ENCODE data around the gene XAGE1B.
"Not testable (repeated sequence)": the region's sequence is repeated elsewhere in the genome, so short reads cannot be mapped to it uniquely, and the experiment has no call there.

XAGE1B gene, protein sequence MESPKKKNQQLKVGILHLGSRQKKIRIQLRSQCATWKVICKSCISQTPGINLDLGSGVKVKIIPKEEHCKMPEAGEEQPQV

DNA sequence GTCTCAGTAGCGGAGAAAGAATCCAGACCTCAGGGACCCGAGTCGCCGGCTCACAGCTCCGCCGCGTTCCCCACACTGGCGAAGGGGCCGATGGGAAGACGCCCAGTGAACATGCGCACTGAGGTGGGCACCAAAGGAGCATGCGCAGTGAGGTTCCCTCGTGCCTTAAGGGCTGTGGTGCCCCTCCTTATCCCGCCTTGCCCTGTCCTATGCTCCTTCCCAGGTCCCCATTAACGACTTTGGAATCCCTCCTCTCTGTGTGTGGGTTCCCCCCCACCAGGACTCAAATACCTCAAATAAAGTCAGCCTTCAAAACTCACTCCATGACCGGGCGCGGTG lies at the start of gene XAGE1B:
Gene XAGE1B, minus strand, starts transcription at position 77 of the 339 bp plus-strand sequence. CDS start 1,536 bp downstream, outside the sequence.
- not testable (repeated sequence) for DNase-seq (ENCODE audit: low spot score)

DNA sequence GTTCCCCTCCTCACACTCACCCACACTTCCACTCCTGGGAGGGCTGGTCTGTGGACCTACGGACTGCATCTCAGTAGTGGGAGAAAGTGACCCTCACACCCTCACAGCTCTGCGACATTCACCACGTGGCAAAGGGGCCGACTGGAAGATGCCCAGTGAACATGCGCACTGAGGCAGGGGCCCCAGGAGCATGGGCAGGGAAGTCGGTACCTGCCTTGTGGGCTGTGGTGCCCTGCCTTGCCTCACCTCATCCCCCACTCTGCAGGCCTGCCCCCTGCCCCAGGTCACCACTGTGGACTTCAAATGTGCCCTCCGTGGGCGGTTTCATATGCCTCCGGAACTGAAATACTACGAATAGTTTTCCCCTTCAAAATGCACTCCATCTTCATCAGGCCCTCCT lies 46.2 kb upstream of the XAGE1B start:
- no peak for DNase-seq (ENCODE audit: low spot score)

DNA sequence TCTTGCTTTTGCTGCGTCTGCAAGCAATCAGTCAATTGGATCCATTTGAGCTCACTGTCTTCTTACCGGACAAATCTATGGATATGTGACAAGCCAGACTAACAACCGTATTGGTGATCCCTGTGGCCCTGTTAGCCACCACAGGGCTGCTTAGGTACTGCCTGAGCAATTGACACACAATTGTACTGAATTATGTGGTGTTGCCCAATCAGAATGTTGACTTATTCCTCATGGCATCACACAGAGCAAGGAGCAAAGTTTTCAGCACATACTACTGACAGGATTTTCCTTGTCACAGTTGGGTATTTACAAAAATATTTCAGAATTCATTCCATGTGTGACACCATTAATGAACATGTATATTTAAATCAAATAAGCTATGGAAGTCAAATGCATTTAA lies 41.3 kb upstream of the XAGE1B start:
- no peak for DNase-seq (ENCODE audit: low spot score)

DNA sequence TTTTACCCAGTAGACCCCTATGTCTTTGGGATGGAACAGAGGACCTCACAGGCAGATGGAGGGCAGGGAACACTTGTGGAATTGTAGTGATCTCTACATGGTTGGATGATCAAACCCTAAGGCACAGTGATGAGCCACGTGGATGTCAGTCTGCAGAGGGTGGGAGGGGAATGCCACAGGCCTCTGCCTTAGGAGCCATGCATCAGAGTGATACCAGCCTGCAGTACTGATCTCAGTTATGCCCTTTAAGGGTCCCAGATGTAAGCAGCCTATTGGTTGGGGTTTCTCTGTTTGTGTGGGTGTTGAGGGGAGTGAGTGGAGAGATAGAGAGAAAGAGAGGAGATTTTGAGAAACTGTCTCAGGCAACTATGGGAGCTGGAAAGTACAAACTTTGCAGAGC lies 39.9 kb upstream of the XAGE1B start:
- no peak for DNase-seq (ENCODE audit: low spot score)

DNA sequence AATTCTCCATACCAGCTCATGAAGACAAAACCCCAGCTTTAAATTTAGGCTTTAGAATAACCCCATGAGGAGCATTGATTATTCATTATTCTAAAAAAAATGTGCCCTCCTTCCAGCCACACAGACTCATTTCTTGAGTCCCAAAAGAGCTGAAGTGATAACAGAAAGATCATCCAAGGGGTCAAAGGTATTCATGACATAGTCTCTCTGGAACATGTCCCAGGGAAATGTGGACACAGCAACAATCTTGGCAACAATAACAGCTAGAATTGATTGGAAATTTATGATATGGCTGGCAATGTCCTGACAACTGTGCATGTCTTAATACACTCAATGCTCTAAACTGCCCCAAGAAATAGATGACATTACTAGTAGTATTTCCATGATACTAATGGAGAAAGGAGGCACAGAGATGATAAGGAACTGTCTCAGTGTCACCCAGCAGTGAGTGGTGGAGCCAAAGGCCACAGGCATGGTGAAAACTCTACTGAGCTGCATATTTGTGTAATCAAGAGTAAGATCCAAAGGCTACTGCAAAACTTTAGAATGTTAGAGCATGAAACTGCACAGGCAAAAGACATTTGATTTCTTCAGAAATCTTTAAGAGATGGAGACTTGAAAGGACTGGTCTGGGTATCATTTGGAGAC lies 37.3 kb upstream of the XAGE1B start:
- DNase-seq (ENCODE audit: low spot score) = no peak

DNA sequence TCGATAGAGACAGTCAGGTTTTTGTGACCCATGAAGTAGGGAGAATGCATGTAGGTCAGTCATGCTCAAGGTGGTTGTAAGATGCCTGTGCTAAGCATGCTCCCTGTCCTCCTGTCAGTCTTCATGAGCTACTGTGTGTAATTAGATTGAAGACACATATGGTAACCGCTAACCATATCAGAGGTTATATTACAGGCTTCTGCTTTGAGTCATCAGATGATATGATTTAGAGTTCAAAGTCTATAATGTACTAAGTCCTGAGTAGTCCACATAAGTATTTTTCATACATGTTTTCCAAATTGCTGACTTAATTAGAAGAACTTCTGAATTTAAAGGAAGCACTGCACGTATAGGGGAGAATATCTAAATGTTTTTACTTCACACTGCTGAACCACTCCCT lies 31.9 kb upstream of the XAGE1B start:
- not testable (repeated sequence) for DNase-seq (ENCODE audit: low spot score)

DNA sequence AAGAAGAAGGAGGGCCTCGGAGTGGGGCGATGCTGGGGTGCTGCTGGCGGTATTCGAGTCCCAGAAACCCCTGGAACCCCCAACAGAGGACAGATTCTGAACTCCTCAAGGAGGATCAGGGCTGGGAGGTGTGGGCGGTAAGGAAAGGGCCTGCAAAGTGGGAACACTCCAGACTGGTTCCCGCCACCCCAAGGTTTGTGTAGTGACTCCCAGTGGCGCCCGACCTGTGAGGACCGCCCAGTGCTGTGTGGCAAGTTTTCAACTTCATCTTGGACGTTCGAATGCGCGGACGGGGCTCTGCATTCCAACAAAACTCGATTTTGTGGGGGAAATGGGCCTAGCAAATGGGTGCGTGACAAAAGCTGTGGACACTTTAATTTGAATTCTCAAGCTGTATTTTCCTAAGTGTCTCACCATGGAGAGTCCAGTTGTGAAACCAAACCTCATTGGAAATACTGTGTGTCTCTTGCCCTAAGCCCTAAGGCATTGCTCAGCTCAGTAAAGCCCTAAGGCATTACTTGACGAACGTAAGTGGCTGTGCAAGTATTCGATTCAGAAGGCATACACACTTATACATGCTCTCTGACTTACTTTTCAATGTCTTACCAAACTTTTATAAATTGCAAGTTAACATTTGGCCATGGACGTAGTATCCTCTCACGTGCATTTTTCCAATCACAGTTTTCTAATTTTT lies 27.4 kb upstream of the XAGE1B start:
- no peak for DNase-seq (ENCODE audit: low spot score)

DNA sequence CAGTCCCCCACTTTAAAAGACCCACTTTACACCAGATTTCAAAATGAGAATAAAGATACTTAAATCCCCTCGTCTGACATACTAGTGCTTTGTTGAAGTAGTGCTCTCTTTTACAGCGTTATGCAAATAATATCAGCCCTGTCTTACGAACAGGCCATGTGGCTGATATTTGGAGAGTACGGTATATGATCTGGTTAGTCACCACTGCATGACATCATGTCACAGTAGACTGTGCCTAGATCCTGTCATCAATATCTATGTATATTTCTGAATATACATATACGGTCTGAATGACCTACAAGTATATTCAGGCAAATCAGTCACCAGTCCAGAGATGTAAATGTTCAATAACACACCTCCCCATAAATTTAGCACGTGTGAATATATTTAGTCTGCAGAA lies 25.4 kb upstream of the XAGE1B start:
- DNase-seq (ENCODE audit: low spot score) = no peak

DNA sequence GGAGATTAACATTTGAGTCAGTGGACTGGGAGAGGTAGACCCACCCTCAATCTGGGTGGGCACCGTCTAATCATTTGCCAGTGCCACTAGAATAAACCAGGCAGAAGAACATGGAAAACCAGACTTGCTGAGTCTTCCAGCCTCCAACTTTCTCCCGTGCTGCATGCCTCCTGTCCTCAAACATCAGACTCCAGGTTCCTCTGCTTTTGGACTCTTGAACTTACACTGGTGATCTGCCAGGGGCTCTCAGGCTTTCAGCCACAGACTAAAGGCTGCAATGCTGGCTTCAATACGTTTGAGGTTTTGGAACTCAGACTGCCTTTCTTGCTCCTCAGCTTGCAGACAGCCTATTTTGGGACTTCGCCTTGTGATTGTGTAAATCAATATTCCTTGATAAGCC lies 24.2 kb upstream of the XAGE1B start:
- DNase-seq (ENCODE audit: low spot score) = not testable (repeated sequence)

DNA sequence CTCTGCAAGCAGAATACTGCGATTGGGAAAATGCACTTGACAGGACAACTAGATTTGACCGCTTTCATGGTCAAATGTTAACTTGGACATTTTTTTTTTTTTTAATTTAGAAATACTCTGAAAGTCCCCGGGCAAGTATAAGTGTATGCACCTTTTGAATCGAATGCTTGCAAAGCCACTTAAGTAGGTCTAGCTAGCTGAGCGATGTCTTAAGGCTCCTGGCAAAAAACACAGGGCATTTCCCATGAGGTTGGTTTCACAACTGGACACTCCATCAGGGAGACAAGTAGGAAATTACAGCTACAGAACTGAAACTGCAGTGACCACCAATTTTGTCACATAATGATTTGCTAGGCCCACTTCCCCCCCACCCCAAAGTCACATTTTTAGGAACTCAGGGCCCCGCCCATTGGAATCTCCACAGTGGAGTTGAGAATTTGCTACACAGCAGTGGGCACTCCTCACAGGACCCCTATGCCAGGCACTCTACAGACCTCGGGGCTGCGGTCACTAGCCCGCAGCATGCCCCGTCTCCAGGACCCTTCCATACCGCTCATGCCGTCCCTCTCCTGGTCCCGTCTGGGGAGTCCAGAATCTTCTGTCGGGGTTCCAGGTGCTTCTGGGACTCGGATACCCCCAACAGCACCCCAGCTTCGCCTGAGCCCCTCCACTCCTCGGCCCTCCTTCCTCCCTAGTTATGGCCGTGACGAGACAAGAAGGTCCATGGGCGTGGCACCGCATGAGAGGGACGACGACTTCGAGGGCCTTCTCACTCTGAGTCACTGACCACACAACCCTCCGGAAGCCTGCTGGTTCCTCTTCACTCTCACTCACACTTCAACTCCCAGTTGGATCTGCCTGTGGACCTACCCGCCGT lies 515 bp downstream of the XAGE1B start:
- not testable (repeated sequence) for DNase-seq (ENCODE audit: low spot score)

DNA sequence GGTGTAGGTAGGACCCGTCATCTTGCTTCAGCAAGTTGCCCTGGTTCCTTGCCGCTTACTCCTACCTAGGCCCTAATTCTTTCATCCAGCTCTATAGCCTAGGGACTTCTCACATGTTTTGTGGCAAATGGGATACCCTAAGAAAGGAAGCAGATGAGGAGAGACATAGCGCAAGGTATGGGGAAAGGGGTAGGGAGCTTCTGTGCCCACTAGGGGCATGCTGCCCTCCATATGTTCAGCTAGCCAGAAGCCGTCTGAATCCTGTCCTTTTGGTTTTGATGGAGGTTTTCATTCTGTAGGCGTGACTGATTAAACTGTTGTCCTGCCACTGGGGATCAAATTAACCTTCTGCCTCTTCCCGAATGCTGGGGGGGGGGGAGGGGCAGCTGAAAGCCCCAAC lies 5.7 kb downstream of the XAGE1B start:
- DNase-seq (ENCODE audit: low spot score) = not testable (repeated sequence)

DNA sequence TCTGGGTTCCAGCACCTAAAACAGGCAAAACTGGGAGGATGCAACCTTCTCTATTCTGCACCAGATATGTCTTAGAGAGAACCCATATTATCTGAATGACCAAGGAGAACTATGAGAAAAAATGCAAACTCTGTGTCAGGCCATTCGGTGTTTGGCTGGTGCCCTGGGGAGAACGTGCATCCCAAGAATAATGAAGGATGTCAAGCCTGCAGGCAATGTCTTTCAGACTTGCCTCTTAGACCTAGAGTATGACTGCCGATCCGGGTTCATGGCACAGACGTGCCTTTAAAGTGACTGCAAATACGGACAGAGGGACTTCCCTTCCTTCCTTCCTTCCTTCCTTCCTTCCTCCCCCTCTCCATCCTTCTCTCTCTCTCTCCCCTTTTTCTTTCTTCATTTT lies 6.9 kb downstream of the XAGE1B start:
- DNase-seq (ENCODE audit: low spot score) = no peak

DNA sequence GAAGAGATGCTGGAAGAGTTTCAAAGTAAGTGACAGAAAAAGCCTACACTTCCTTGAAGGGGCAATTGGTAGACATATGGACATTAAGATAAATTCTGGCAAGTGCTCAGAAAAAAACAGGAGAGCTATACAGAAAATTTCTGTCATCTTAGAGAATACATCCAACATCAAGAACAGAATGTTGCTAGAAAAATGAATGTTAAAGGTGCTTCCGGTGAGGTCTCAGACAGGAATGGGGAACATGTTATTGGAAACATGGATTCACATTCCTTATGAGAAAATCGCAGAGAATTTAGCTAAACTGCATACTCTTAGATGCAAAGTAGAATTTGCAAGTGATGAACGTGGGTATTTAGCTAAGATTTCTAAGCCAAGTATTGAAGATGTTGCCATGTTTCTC lies 9.5 kb downstream of the XAGE1B start:
- no peak for DNase-seq (ENCODE audit: low spot score)

DNA sequence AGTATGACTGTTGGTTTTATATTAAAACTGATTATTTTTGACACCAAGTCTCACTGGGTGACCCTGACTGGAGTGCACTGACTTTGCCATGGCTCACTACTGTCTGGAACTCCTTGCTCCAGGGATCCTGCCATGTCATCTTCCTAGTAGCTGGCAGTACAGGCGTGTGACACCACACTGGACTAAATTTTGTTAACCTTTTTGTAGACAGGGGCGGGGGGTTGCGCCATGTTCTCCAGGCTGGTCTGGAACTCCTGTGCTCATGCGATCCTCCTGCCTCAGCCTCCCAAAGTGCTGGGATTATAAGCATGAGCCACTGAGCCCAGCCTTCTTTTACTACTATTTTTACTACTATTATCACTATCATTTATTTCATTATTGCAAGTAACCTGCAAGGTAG lies 12.3 kb downstream of the XAGE1B start:
- DNase-seq (ENCODE audit: low spot score) = no peak

DNA sequence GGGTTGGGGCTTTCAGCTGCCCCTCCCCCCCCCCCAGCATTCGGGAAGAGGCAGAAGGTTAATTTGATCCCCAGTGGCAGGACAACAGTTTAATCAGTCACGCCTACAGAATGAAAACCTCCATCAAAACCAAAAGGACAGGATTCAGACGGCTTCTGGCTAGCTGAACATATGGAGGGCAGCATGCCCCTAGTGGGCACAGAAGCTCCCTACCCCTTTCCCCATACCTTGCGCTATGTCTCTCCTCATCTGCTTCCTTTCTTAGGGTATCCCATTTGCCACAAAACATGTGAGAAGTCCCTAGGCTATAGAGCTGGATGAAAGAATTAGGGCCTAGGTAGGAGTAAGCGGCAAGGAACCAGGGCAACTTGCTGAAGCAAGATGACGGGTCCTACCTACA lies 15.5 kb downstream of the XAGE1B start:
- DNase-seq (ENCODE audit: low spot score) = not testable (repeated sequence)

DNA sequence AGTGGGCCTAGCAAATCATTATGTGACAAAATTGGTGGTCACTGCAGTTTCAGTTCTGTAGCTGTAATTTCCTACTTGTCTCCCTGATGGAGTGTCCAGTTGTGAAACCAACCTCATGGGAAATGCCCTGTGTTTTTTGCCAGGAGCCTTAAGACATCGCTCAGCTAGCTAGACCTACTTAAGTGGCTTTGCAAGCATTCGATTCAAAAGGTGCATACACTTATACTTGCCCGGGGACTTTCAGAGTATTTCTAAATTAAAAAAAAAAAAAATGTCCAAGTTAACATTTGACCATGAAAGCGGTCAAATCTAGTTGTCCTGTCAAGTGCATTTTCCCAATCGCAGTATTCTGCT lies 20.5 kb downstream of the XAGE1B start:
- not testable (repeated sequence) for DNase-seq (ENCODE audit: low spot score)

DNA sequence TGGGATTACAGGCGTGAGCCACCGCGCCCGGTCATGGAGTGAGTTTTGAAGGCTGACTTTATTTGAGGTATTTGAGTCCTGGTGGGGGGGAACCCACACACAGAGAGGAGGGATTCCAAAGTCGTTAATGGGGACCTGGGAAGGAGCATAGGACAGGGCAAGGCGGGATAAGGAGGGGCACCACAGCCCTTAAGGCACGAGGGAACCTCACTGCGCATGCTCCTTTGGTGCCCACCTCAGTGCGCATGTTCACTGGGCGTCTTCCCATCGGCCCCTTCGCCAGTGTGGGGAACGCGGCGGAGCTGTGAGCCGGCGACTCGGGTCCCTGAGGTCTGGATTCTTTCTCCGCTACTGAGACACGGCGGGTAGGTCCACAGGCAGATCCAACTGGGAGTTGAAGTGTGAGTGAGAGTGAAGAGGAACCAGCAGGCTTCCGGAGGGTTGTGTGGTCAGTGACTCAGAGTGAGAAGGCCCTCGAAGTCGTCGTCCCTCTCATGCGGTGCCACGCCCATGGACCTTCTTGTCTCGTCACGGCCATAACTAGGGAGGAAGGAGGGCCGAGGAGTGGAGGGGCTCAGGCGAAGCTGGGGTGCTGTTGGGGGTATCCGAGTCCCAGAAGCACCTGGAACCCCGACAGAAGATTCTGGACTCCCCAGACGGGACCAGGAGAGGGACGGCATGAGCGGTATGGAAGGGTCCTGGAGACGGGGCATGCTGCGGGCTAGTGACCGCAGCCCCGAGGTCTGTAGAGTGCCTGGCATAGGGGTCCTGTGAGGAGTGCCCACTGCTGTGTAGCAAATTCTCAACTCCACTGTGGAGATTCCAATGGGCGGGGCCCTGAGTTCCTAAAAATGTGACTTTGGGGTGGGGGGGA lies 21.1 kb downstream of the XAGE1B start, which contains the start of gene XAGE1A:
Gene XAGE1A, plus strand, starts transcription at position 264 of the 874 bp plus-strand sequence. CDS start 1,554 bp downstream, outside the sequence.
- not testable (repeated sequence) for DNase-seq (ENCODE audit: low spot score)

DNA sequence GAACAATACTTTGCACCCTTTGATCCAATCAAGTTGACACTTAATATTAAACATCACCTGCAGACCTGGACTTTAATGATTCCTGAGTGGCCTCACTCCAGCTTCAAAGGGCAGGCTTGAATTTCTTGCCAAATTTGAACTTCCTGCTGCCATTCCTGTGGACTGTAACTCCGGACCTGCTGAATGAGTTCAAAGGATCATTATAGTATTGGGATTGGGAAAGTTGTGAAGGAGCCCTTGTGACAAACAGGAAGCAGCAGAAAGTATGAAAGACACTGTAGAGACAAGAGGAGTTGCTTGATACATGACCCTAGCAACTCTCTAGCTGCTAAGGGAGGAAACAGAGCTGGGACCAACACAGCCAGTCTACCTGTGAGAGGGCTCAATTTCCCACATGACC lies 45.6 kb downstream of the XAGE1B start:
- not testable (repeated sequence) for DNase-seq (ENCODE audit: low spot score)

Data from activated CD4-positive, alpha-beta T cell treated with anti-CD3 and anti-CD28 coated beads, Interleukin-2, Interleukin-4, amounts not matched to agents 100 ng/mL and 50 ng/mL, durations not matched to agents 16 hours and 8 hours (primary cell).